IMR-90 (cell line): ENCODE data around the gene TMEM161B. TPM values are rescaled to one million over a fixed set of nuclear protein-coding genes. Genes with fewer than 3 reads are reported as not detected.
"Not testable (repeated sequence)": the region's sequence is repeated elsewhere in the genome, so short reads cannot be mapped to it uniquely, and the experiment has no call there.

Source experiments
- ATAC-seq: fragments of 200-7000 bp; cut with Tn5 transposase; 2 replicates; pipeline ENCODE4 v1.9.1; 2020; ENCODE audit warnings: low read depth, mild to moderate bottlenecking, moderate library complexity
- BruUV-seq: library from RNA; stranded (reverse); fragments of 400-500 nt; replicated peaks from 2 replicates; lab custom pipeline; 2021; lab: Mats Ljungman, UMichigan
- CTCF ChIA-PET: fragments of 300-600 bp; formaldehyde crosslinking; extraction: SDS; loops from one replicate; lab custom pipeline; 2021; ENCODE audit warnings: antibody characterized with exemption; lab: Yijun Ruan, JAX
- POLR2A ChIA-PET: fragments of 300-600 bp; sonication (Branson Sonifier 250); formaldehyde crosslinking; loops from one replicate; lab custom pipeline; 2022; ENCODE audit warnings: antibody characterized with exemption; ENCODE audit not compliant: unreplicated experiment; lab: Charles Lee
- DNase-seq: peaks from one replicate; pipeline ENCODE4 v3.0.0; 2013
- H2AFZ ChIP-seq: replicated peaks from 2 replicates; pipeline ENCODE3; 2013; ENCODE audit warnings: low read length, mild to moderate bottlenecking; ENCODE audit not compliant: poor library complexity
- H2AK5ac ChIP-seq: 2 replicates; pipeline ENCODE4 v1.6.1; 2013; ENCODE audit warnings: low read depth, low read length, inconsistent platforms
- H2AK9ac ChIP-seq: replicated peaks from 2 replicates; pipeline ENCODE3; 2013; ENCODE audit warnings: mild to moderate bottlenecking, low read depth, low read length, moderate library complexity; ENCODE audit not compliant: poor library complexity
- H2BK120ac ChIP-seq: 2 replicates; pipeline ENCODE4 v1.6.1; 2013; ENCODE audit warnings: low read depth, low read length, inconsistent platforms
- H2BK15ac ChIP-seq: 3 replicates; pipeline ENCODE4 v1.6.1; 2013; ENCODE audit warnings: low read depth, low read length, inconsistent platforms
- H2BK20ac ChIP-seq: 2 replicates; pipeline ENCODE4 v1.6.1; 2013; ENCODE audit warnings: low read depth, mild to moderate bottlenecking, inconsistent platforms, low read length, moderate library complexity
- H2BK5ac ChIP-seq: 2 replicates; pipeline ENCODE4 v1.6.1; 2013; ENCODE audit warnings: mild to moderate bottlenecking, low read depth, low read length, inconsistent platforms; ENCODE audit not compliant: poor library complexity, severe bottlenecking
- H3K14ac ChIP-seq: replicated peaks from 2 replicates; pipeline ENCODE4 v1.6.1; 2013; ENCODE audit warnings: low read depth, low read length, inconsistent platforms
- H3K18ac ChIP-seq: 2 replicates; pipeline ENCODE4 v1.6.1; 2013; ENCODE audit warnings: low read depth, low read length, control low read depth
- H3K23ac ChIP-seq: 2 replicates; pipeline ENCODE4 v1.6.1; 2013; ENCODE audit warnings: low read depth, low read length, inconsistent platforms
- H3K27ac ChIP-seq: 2 replicates; pipeline ENCODE4 v1.5.1; 2013; ENCODE audit warnings: mild to moderate bottlenecking, control low read depth, low read length; ENCODE audit not compliant: insufficient read depth
- H3K27me3 ChIP-seq: 2 replicates; pipeline ENCODE4 v1.6.1; 2013; ENCODE audit warnings: low read length; ENCODE audit not compliant: control insufficient read depth, insufficient read depth
- H3K36me3 ChIP-seq: 2 replicates; pipeline ENCODE4 v1.6.1; 2013; ENCODE audit warnings: low read length, mixed read lengths; ENCODE audit not compliant: control insufficient read depth, insufficient read depth
- H3K4ac ChIP-seq: 2 replicates; pipeline ENCODE4 v1.6.1; 2013; ENCODE audit warnings: low read depth, low read length, inconsistent platforms
- H3K4me1 ChIP-seq: 2 replicates; pipeline ENCODE4 v1.6.1; 2013; ENCODE audit warnings: low read length, mixed read lengths; ENCODE audit not compliant: control insufficient read depth, insufficient read depth
- H3K4me2 ChIP-seq: 2 replicates; pipeline ENCODE4 v1.6.1; 2013; ENCODE audit warnings: low read depth, mild to moderate bottlenecking, control low read depth, low read length, moderate library complexity
- H3K4me3 ChIP-seq: 2 replicates; pipeline ENCODE4 v1.5.1; 2013; ENCODE audit warnings: low read depth, mild to moderate bottlenecking, control low read depth, low read length, moderate library complexity; ENCODE audit not compliant: insufficient read depth
- H3K56ac ChIP-seq: 2 replicates; pipeline ENCODE4 v1.6.1; 2013; ENCODE audit warnings: low read length, inconsistent platforms; ENCODE audit not compliant: insufficient read depth; ENCODE audit errors: extremely low read depth
- H3K79me1 ChIP-seq, 2 experiments: 2 replicates each; pipeline ENCODE4 v1.6.1; 2013; ENCODE audit warnings: low read length in 2 of 2, inconsistent platforms in 1 of 2, low read depth in 1 of 2
- H3K9ac ChIP-seq: 2 replicates; pipeline ENCODE4 v1.6.1; 2013; ENCODE audit warnings: low read depth, low read length, control low read depth
- H3K9me1 ChIP-seq: 2 replicates; pipeline ENCODE4 v1.6.1; 2013; ENCODE audit warnings: low read length, inconsistent platforms; ENCODE audit not compliant: insufficient read depth
- H3K9me3 ChIP-seq: 2 replicates; pipeline ENCODE4 v1.6.1; 2013; ENCODE audit warnings: low read length; ENCODE audit not compliant: control insufficient read depth, insufficient read depth
- H4K20me1 ChIP-seq: 2 replicates; pipeline ENCODE4 v1.6.1; 2013; ENCODE audit warnings: low read length, inconsistent platforms; ENCODE audit not compliant: insufficient read depth
- H4K5ac ChIP-seq: 2 replicates; pipeline ENCODE4 v1.6.1; 2013; ENCODE audit warnings: mild to moderate bottlenecking, low read depth, low read length, control low read depth
- H4K8ac ChIP-seq, 2 experiments: 2 replicates each; pipeline ENCODE4 v1.6.1; 2013; ENCODE audit warnings: low read depth in 2 of 2, low read length in 2 of 2, control low read depth in 1 of 2, inconsistent platforms in 1 of 2
- H4K91ac ChIP-seq: 2 replicates; pipeline ENCODE4 v1.6.1; 2013; ENCODE audit warnings: low read depth, low read length, inconsistent platforms; ENCODE audit not compliant: insufficient read depth
- POLR2A ChIP-seq: IDR thresholded peaks from 2 replicates; pipeline ENCODE4 v1.6.1; 2012; ENCODE audit warnings: mild to moderate bottlenecking, low read depth, low read length
- RCOR1 ChIP-seq: IDR thresholded peaks from 2 replicates; pipeline ENCODE4 v1.6.1; 2012; ENCODE audit warnings: mild to moderate bottlenecking, low read length, improper control_type of control experiment; ENCODE audit not compliant: insufficient replicate concordance
- RFX5 ChIP-seq: IDR thresholded peaks from 2 replicates; pipeline ENCODE4 v1.8.0; 2012; ENCODE audit warnings: low read depth, mild to moderate bottlenecking, low read length, moderate library complexity
- WGBS, 2 experiments: methylation state at CpG; one replicate each; pipeline versions ENCODE4 v1.1.5 to v1.1.7; 2013; ENCODE audit warnings: missing lambda C conversion rate in 2 of 2; ENCODE audit not compliant: insufficient read length in 1 of 2; ENCODE audit errors: extremely low coverage in 2 of 2; 5-methylcytosine and 5-hydroxymethylcytosine counted together
- dilution Hi-C: fragments of 300-500 bp; cut with HindIII; formaldehyde crosslinking; loops from one replicate; pipeline ENCODE4 v1.14.3; 2018; ENCODE audit warnings: low sequenced_read_pairs; ENCODE audit not compliant: unreplicated experiment
- in situ Hi-C: fragments of 300-500 bp; cut with MboI; formaldehyde crosslinking; loops from 3 replicates; pipeline ENCODE4 v1.14.3; 2019; ENCODE audit warnings: low sequenced_read_pairs, inconsistent platforms, mixed read lengths
- intact Hi-C: fragments of 100-400 bp; cut with micrococcal nuclease; formaldehyde crosslinking; loops from 2 replicates; pipeline ENCODE4 v1.10.0; 2022
- polyA plus RNA-seq, 3 experiments: library from polyadenylated mRNA; depleted of rRNA; stranded (reverse); fragments of >200 nt; gene quantifications; 2 replicates each; pipeline ENCODE4 v1.2.3, GENCODE V29; 2012; ENCODE audit warnings: low replicate concordance in 1 of 3
- total RNA-seq: library from RNA; depleted of rRNA; stranded (reverse); fragments of >200 nt; gene quantifications from 2 replicates; pipeline ENCODE4 v1.2.3, GENCODE V29; 2012

Gene TMEM161B
- total and polyA plus RNA-seq, 2 of the 4 experiments (the other 2 are of a cell fraction) = 7.4 to 9.3 TPM

GRCh38 chr5:88244686-88245085 is 24.0 kb downstream of the TMEM161B start:
- Histone ChIP-seq H3K9me1 (no peaks in the 10 kb centered on the region), H3K14ac (no peak overlapping the region), H3K9ac (no peak overlapping the region), H2AK5ac (no peak overlapping the region), H3K27me3 (no peaks in the 10 kb centered on the region), H3K9me3 (no peaks in the 10 kb centered on the region), H3K56ac (no peak overlapping the region), H3K27ac (no peak overlapping the region), H3K4me1 (no peaks in the 10 kb centered on the region), H3K18ac (no peak overlapping the region), H2AK9ac (no peak overlapping the region), H3K23ac (no peak overlapping the region), H4K91ac (no peak overlapping the region), H3K4me2 (no peak overlapping the region), H2AFZ (no peak overlapping the region), H3K4me3 (no peak overlapping the region), H4K8ac (no peak overlapping the region), H2BK15ac (no peak overlapping the region), H3K79me1 (peaks cover 22 to 41% of the 10 kb centered on the region in 2 experiments), H3K4ac (no peak overlapping the region), H2BK120ac (no peak overlapping the region), H2BK20ac (no peak overlapping the region), H3K36me3 (no peaks in the 10 kb centered on the region), H4K5ac (no peak overlapping the region), H2BK5ac (no peak overlapping the region), H4K20me1 (no peaks in the 10 kb centered on the region)
- in situ Hi-C loops = no loop called here
- CTCF ChIA-PET = no interaction called here
- ATAC-seq (no peak), DNase-seq (peak; percentile 31)
- no peak for TF ChIP-seq POLR2A
- no peak for TF ChIP-seq RFX5
- no peak for TF ChIP-seq RCOR1
- 80% methylated on average over 1 of the region's 2 CpGs; no CpG with 5 or more reads in 1 of the 2 experiments for WGBS, 2 experiments
- dilution Hi-C loops = no loop called here
- intact Hi-C loops = no loop called here
- BruUV-seq = no TSS peak
- POLR2A ChIA-PET = no interaction called here

- H3K56ac ChIP-seq, H2AK5ac ChIP-seq, POLR2A ChIA-PET, H2BK15ac ChIP-seq, H2AK9ac ChIP-seq, H2BK20ac ChIP-seq, H2BK5ac ChIP-seq, H3K9me3 ChIP-seq, H3K27ac ChIP-seq, H3K4me2 ChIP-seq, H3K27me3 ChIP-seq, H3K4ac ChIP-seq, H4K20me1 ChIP-seq, in situ Hi-C loops, H2AFZ ChIP-seq, ATAC-seq, H3K23ac ChIP-seq, dilution Hi-C loops, H4K91ac ChIP-seq, H4K5ac ChIP-seq, CTCF ChIA-PET, H3K4me1 ChIP-seq, H3K36me3 ChIP-seq, intact Hi-C loops, H4K8ac ChIP-seq, H3K9me1 ChIP-seq, DNase-seq, BruUV-seq, H3K9ac ChIP-seq, H3K18ac ChIP-seq, H3K14ac ChIP-seq, H3K4me3 ChIP-seq, H2BK120ac ChIP-seq: not testable (repeated sequence)
- WGBS, 2 experiments = no CpG with 5 or more reads among the region's 2 CpGs
- H3K79me1 ChIP-seq = peaks cover 17 to 33% of the 10 kb centered on the region in 2 experiments
Measured at GRCh38 chr5:88243493-88243892, 25.2 kb downstream of the TMEM161B start.
